HEK293 (cell line): ENCODE measurements around the gene MRPS18A.

ENCODE experiments used
- CTCF ChIA-PET: fragments of 350-600 bp; formaldehyde crosslinking; extraction: SDS; loops from one replicate; lab custom pipeline; 2021; ENCODE audit warnings: antibody characterized with exemption; lab: Yijun Ruan, JAX
- POLR2A ChIA-PET: fragments of 300-600 bp; formaldehyde crosslinking; extraction: SDS; loops from one replicate; lab custom pipeline; 2020; ENCODE audit warnings: antibody characterized with exemption, inconsistent platforms; lab: Yijun Ruan, JAX
- H3K27ac ChIP-seq: fragments of 200-500 bp; sonication (Bioruptor generic); 2 replicates; pipeline ENCODE4 v1.5.1; 2014; ENCODE audit warnings: low read depth, low read length, control low read depth, inconsistent platforms; ENCODE audit errors: extremely low read depth
- H3K36me3 ChIP-seq, 2 experiments: fragments of 200-500 bp in 1 of 2; sonication (Bioruptor generic) in 1 of 2; 1 replicate in 1 of 2; 2 replicates in 1 of 2; pipeline ENCODE4 v1.5.1; 2014 to 2017; ENCODE audit warnings: inconsistent platforms in 2 of 2, low read length in 2 of 2; ENCODE audit not compliant: control insufficient read depth in 2 of 2, insufficient read depth in 1 of 2
- H3K4me1 ChIP-seq: fragments of 200-500 bp; sonication (Bioruptor generic); 2 replicates; pipeline ENCODE4 v1.5.1; 2014; ENCODE audit warnings: mild to moderate bottlenecking, low read length, inconsistent platforms; ENCODE audit not compliant: control insufficient read depth, insufficient read depth
- H3K4me3 ChIP-seq: 2 replicates; pipeline ENCODE4 v1.5.1; 2011; ENCODE audit warnings: low read depth, mild to moderate bottlenecking, control low read depth, low read length, moderate library complexity
- H3K9me3 ChIP-seq: fragments of 200-500 bp; sonication (Bioruptor generic); 2 replicates; pipeline ENCODE4 v1.5.1; 2014; ENCODE audit warnings: low read depth, low read length, inconsistent platforms; ENCODE audit not compliant: control insufficient read depth, insufficient read depth
- EGR2 ChIP-seq: fragments of 450-650 bp; formaldehyde crosslinking; IDR thresholded peaks from 2 replicates; pipeline ENCODE4 v1.5.1; 2016; ENCODE audit warnings: low read depth, missing biosample characterization, missing genetic modification characterization
- IKZF3 ChIP-seq: fragments of 450-650 bp; IDR thresholded peaks from 2 replicates; pipeline ENCODE4 v1.5.0; 2018; ENCODE audit warnings: missing biosample characterization, mild to moderate bottlenecking, missing genetic modification characterization, moderate library complexity
- OVOL3 ChIP-seq: fragments of 450-650 bp; formaldehyde crosslinking; IDR thresholded peaks from 2 replicates; pipeline ENCODE4 v1.5.1; 2016; ENCODE audit warnings: missing biosample characterization, missing genetic modification characterization
- PRDM6 ChIP-seq: fragments of 450-650 bp; formaldehyde crosslinking; IDR thresholded peaks from 2 replicates; pipeline ENCODE4 v1.5.1; 2017; ENCODE audit warnings: missing biosample characterization, missing genetic modification characterization
- SETDB1 ChIP-seq: IDR thresholded peaks from one replicate; pipeline ENCODE4 v1.6.1; 2017; ENCODE audit warnings: mild to moderate bottlenecking, low read length, moderate library complexity, mixed read lengths; ENCODE audit not compliant: insufficient read length
- SP3 ChIP-seq: fragments of 450-650 bp; formaldehyde crosslinking; IDR thresholded peaks from 2 replicates; pipeline ENCODE4 v1.5.1; 2016; ENCODE audit warnings: missing biosample characterization, missing genetic modification characterization
- SP7 ChIP-seq: fragments of 450-650 bp; formaldehyde crosslinking; IDR thresholded peaks from 2 replicates; pipeline ENCODE4 v1.5.1; 2016; ENCODE audit warnings: missing biosample characterization, missing genetic modification characterization
- ZBTB17 ChIP-seq: fragments of 450-650 bp; formaldehyde crosslinking; IDR thresholded peaks from 2 replicates; pipeline ENCODE4 v1.5.1; 2016; ENCODE audit warnings: missing biosample characterization, missing genetic modification characterization
- ZBTB6 ChIP-seq: fragments of 450-650 bp; formaldehyde crosslinking; IDR thresholded peaks from 2 replicates; pipeline ENCODE4 v1.5.1; 2017; ENCODE audit warnings: missing biosample characterization, missing genetic modification characterization
- ZFP37 ChIP-seq: fragments of 450-650 bp; formaldehyde crosslinking; IDR thresholded peaks from 2 replicates; pipeline ENCODE4 v1.5.1; 2016; ENCODE audit warnings: missing biosample characterization, missing genetic modification characterization
- ZNF2 ChIP-seq: fragments of 450-650 bp; formaldehyde crosslinking; IDR thresholded peaks from 2 replicates; pipeline ENCODE4 v1.5.1; 2016; ENCODE audit warnings: missing biosample characterization, missing genetic modification characterization
- ZNF398 ChIP-seq: fragments of 450-650 bp; formaldehyde crosslinking; IDR thresholded peaks from 2 replicates; pipeline ENCODE4 v1.5.1; 2017; ENCODE audit warnings: missing biosample characterization, missing genetic modification characterization
- ZNF488 ChIP-seq: fragments of 450-650 bp; formaldehyde crosslinking; IDR thresholded peaks from 2 replicates; pipeline ENCODE4 v1.5.1; 2016; ENCODE audit warnings: missing biosample characterization, missing genetic modification characterization
- ZNF513 ChIP-seq: fragments of 450-650 bp; IDR thresholded peaks from 2 replicates; pipeline ENCODE4 v1.5.1; 2018; ENCODE audit warnings: missing biosample characterization, missing genetic modification characterization
- ZNF560 ChIP-seq: fragments of 450-650 bp; formaldehyde crosslinking; IDR thresholded peaks from 2 replicates; pipeline ENCODE4 v1.5.1; 2017; ENCODE audit warnings: missing biosample characterization, missing genetic modification characterization, borderline replicate concordance
- ZNF561 ChIP-seq: fragments of 450-650 bp; IDR thresholded peaks from 2 replicates; pipeline ENCODE4 v1.5.1; 2018; ENCODE audit warnings: missing biosample characterization, missing genetic modification characterization, borderline replicate concordance
- ZNF664 ChIP-seq: fragments of 450-650 bp; formaldehyde crosslinking; IDR thresholded peaks from 2 replicates; pipeline ENCODE4 v1.5.1; 2016; ENCODE audit warnings: missing biosample characterization, missing genetic modification characterization

Gene MRPS18A

GRCh38 chr6:43702534-43703440 lies 15.2 kb upstream of the MRPS18A start (continued):
- TF ChIP-seq ZBTB6 (tag by site-specific recombination) (no peak), ZNF513 (tag by site-specific recombination) (no peak), ZNF488 (0 out of 2 replicates have a peak, but pooled peaks have one; percentile 37), OVOL3 (0 out of 2 replicates have a peak, but pooled peaks have one; percentile 29), PRDM6 (no peak), ZBTB17 (peak; percentile 87), ZNF664 (no peak), ZNF560 (tag by site-specific recombination) (no peak), ZNF2 (tag by site-specific recombination) (peak; percentile 86), EGR2 (tag by site-specific recombination) (peak; percentile 77)

GRCh38 chr6:43702171-43702533 lies 14.6 kb upstream of the MRPS18A start:
- Histone ChIP-seq H3K4me3 (no peak overlapping the region), H3K4me1 (peaks cover 36% of the 10 kb centered on the region), H3K36me3 (no peaks in the 10 kb centered on the region)
- POLR2A ChIA-PET = no interaction called here
- TF ChIP-seq ZNF561 (tag by site-specific recombination) (0 out of 2 replicates have a peak, but pooled peaks have one; percentile 9), ZNF664 (no peak), SP3 (tag by site-specific recombination) (no peak), ZNF398 (tag by site-specific recombination) (no peak), ZFP37 (tag by site-specific recombination) (no peak), IKZF3 (tag by site-specific recombination) (no peak), SP7 (no peak), SETDB1 (no peak)
- TF ChIP-seq, all 188 proteins: peak for 1
- Histone ChIP-seq H3K27ac (peak overlapping the region; percentile 50), H3K9me3 (no peaks in the 10 kb centered on the region)
- CTCF ChIA-PET = no interaction called here
